IgD-negative memory B cell (primary cell): ENCODE data around the gene SH3BP5. TPM values are rescaled to one million over a fixed set of nuclear protein-coding genes. Genes with fewer than 3 reads are reported as not detected.

Experiments used
- H3K27ac Mint-ChIP-seq, 3 donors: one replicate each; pipeline ENCODE4 v1.8.0; 2020 to 2022; ENCODE audit warnings: mild to moderate bottlenecking in 3 of 3, mixed read lengths in 3 of 3, moderate library complexity in 1 of 3
- H3K27me3 Mint-ChIP-seq: one replicate; pipeline ENCODE4 v1.8.0; 2021; ENCODE audit warnings: mixed read lengths
- H3K36me3 Mint-ChIP-seq: one replicate; pipeline ENCODE4 v1.8.0; 2020; ENCODE audit warnings: mild to moderate bottlenecking, mixed read lengths
- H3K4me1 Mint-ChIP-seq, 3 donors: one replicate each; pipeline ENCODE4 v1.8.0; 2020 to 2022; ENCODE audit warnings: mixed read lengths in 3 of 3, mild to moderate bottlenecking in 1 of 3
- H3K4me3 Mint-ChIP-seq, 4 donors: one replicate each; pipeline ENCODE4 v1.8.0; 2020 to 2022; ENCODE audit warnings: mild to moderate bottlenecking in 4 of 4, mixed read lengths in 4 of 4, moderate library complexity in 3 of 4
- H3K9me3 Mint-ChIP-seq, 3 donors: one replicate each; pipeline ENCODE4 v1.8.0; 2020 to 2021; ENCODE audit warnings: mixed read lengths in 3 of 3, mild to moderate bottlenecking in 1 of 3
- polyA plus RNA-seq: library from polyadenylated mRNA; unstranded; fragments of 300-500 nt; fragmentation: Illumina TruSeq; gene quantifications from one replicate; pipeline ENCODE4 v1.2.3, GENCODE V29; 2021

The SH3BP5 gene
- polyA plus RNA-seq, 1 donor from 2014 or later = 117 TPM

- H3K4me1 Mint-ChIP-seq = peaks cover 58 to 72% (median 66%) of the 10 kb centered on the region in 3 donors
- H3K27me3 Mint-ChIP-seq = no peaks in the 10 kb centered on the region
- H3K27ac Mint-ChIP-seq = no peak overlapping the region
- H3K4me3 Mint-ChIP-seq = peak overlapping the region in 1 of 4 donors; percentile 25
- peaks cover 20% of the 10 kb centered on the region for H3K36me3 Mint-ChIP-seq
- no peaks in the 10 kb centered on the region for H3K9me3 Mint-ChIP-seq
Observed at GRCh38 chr3:15325228-15325627, 7.2 kb downstream of the SH3BP5 start.

GRCh38 chr3:15324379-15324808 is 8.0 kb downstream of the SH3BP5 start:
- Mint-ChIP-seq H3K9me3 (no peaks in the 10 kb centered on the region), H3K4me3 (peak overlapping the region in 1 of 4 donors; percentile 68), H3K27ac (peak overlapping the region in 2 of 3 donors; percentile 52 to 76), H3K4me1 (peaks cover 59 to 72% (median 67%) of the 10 kb centered on the region in 3 donors), H3K36me3 (peaks cover 16% of the 10 kb centered on the region), H3K27me3 (no peaks in the 10 kb centered on the region)

- peaks cover 54 to 70% (median 59%) of the 10 kb centered on the region in 3 donors for H3K4me1 Mint-ChIP-seq
- no peak overlapping the region for H3K4me3 Mint-ChIP-seq
- no peaks in the 10 kb centered on the region for H3K9me3 Mint-ChIP-seq
- peak overlapping the region in 1 of 3 donors; percentile 76 for H3K27ac Mint-ChIP-seq
- H3K27me3 Mint-ChIP-seq = no peaks in the 10 kb centered on the region
- peaks cover 13% of the 10 kb centered on the region for H3K36me3 Mint-ChIP-seq
Observed at GRCh38 chr3:15323063-15323462, 9.3 kb downstream of the SH3BP5 start.

- Mint-ChIP-seq H3K9me3 (no peaks in the 10 kb centered on the region), H3K27me3 (no peaks in the 10 kb centered on the region), H3K27ac (peak overlapping the region in 1 of 3 donors; percentile 46), H3K4me3 (peak overlapping the region in 1 of 4 donors; percentile 76), H3K4me1 (peaks cover 53 to 73% (median 57%) of the 10 kb centered on the region in 3 donors), H3K36me3 (peaks cover 5% of the 10 kb centered on the region)
Observed at GRCh38 chr3:15321349-15321748, 11.0 kb downstream of the SH3BP5 start.

GRCh38 chr3:15319575-15319974 is 12.8 kb downstream of the SH3BP5 start:
- H3K9me3 Mint-ChIP-seq = no peaks in the 10 kb centered on the region
- peak overlapping the region in 2 of 4 donors; percentile 52 to 73 for H3K4me3 Mint-ChIP-seq
- no peaks in the 10 kb centered on the region for H3K27me3 Mint-ChIP-seq
- peak overlapping the region in 2 of 3 donors; percentile 32 to 54 for H3K27ac Mint-ChIP-seq
- H3K4me1 Mint-ChIP-seq = peaks cover 57 to 74% (median 69%) of the 10 kb centered on the region in 3 donors
- peaks cover 6% of the 10 kb centered on the region for H3K36me3 Mint-ChIP-seq

GRCh38 chr3:15319136-15319535 is 13.2 kb downstream of the SH3BP5 start:
- Mint-ChIP-seq H3K9me3 (no peaks in the 10 kb centered on the region), H3K4me3 (peak overlapping the region in 2 of 4 donors; percentile 52 to 73), H3K36me3 (peaks cover 10% of the 10 kb centered on the region), H3K27ac (peak overlapping the region in 1 of 3 donors; percentile 32), H3K4me1 (peaks cover 61 to 74% (median 69%) of the 10 kb centered on the region in 3 donors), H3K27me3 (no peaks in the 10 kb centered on the region)

GRCh38 chr3:15318661-15319060 is 13.7 kb downstream of the SH3BP5 start:
- Mint-ChIP-seq H3K4me1 (peaks cover 59 to 71% (median 65%) of the 10 kb centered on the region in 3 donors), H3K36me3 (peaks cover 11% of the 10 kb centered on the region), H3K27me3 (no peaks in the 10 kb centered on the region), H3K9me3 (no peaks in the 10 kb centered on the region), H3K4me3 (peak overlapping the region in 1 of 4 donors; percentile 22), H3K27ac (peak overlapping the region in 1 of 3 donors; percentile 25)

- Mint-ChIP-seq H3K27ac (peak overlapping the region; percentile 89 to 94 (median 91)), H3K27me3 (no peaks in the 10 kb centered on the region), H3K36me3 (peaks cover 13% of the 10 kb centered on the region), H3K9me3 (no peaks in the 10 kb centered on the region), H3K4me1 (peaks cover 60 to 76% (median 71%) of the 10 kb centered on the region in 3 donors), H3K4me3 (peak overlapping the region; percentile 53 to 91 (median 72))
Observed at GRCh38 chr3:15316998-15317435, 15.4 kb downstream of the SH3BP5 start.

GRCh38 chr3:15315003-15315402 is 17.4 kb downstream of the SH3BP5 start:
- Mint-ChIP-seq H3K27ac (peak overlapping the region in 2 of 3 donors; percentile 91 to 94), H3K36me3 (peaks cover 10% of the 10 kb centered on the region), H3K4me3 (peak overlapping the region in 2 of 4 donors; percentile 74 to 83), H3K4me1 (peaks cover 57 to 73% (median 67%) of the 10 kb centered on the region in 3 donors), H3K9me3 (no peaks in the 10 kb centered on the region), H3K27me3 (no peaks in the 10 kb centered on the region)

GRCh38 chr3:15314276-15314675 is 18.1 kb downstream of the SH3BP5 start:
- Mint-ChIP-seq H3K36me3 (peaks cover 10% of the 10 kb centered on the region), H3K27ac (peak overlapping the region; percentile 8 to 91 (median 79)), H3K4me3 (peak overlapping the region in 2 of 4 donors; percentile 33 to 84), H3K4me1 (peaks cover 56 to 73% (median 65%) of the 10 kb centered on the region in 3 donors), H3K9me3 (no peaks in the 10 kb centered on the region), H3K27me3 (no peaks in the 10 kb centered on the region)

- peak overlapping the region in 1 of 4 donors; percentile 84 for H3K4me3 Mint-ChIP-seq
- peaks cover 60 to 75% (median 66%) of the 10 kb centered on the region in 3 donors for H3K4me1 Mint-ChIP-seq
Observed at GRCh38 chr3:15313461-15313860, 18.9 kb downstream of the SH3BP5 start.

GRCh38 chr3:15312550-15312949 is 19.8 kb downstream of the SH3BP5 start:
- Mint-ChIP-seq H3K27me3 (no peaks in the 10 kb centered on the region), H3K4me3 (peak overlapping the region in 1 of 4 donors; percentile 71), H3K27ac (peak overlapping the region in 1 of 3 donors; percentile 23), H3K9me3 (no peaks in the 10 kb centered on the region), H3K36me3 (peaks cover 11% of the 10 kb centered on the region), H3K4me1 (peaks cover 66 to 75% (median 74%) of the 10 kb centered on the region in 3 donors)

More at GRCh38 chr3:15313461-15313860, 18.9 kb downstream of the SH3BP5 start:
- no peaks in the 10 kb centered on the region for H3K9me3 Mint-ChIP-seq
- H3K27ac Mint-ChIP-seq = no peak overlapping the region
- H3K27me3 Mint-ChIP-seq = no peaks in the 10 kb centered on the region
- peaks cover 11% of the 10 kb centered on the region for H3K36me3 Mint-ChIP-seq

- Mint-ChIP-seq H3K4me3 (peak overlapping the region in 2 of 4 donors; percentile 70 to 77), H3K27me3 (peaks cover 2% of the 10 kb centered on the region), H3K36me3 (peaks cover 12% of the 10 kb centered on the region), H3K4me1 (peaks cover 64 to 66% (median 65%) of the 10 kb centered on the region in 3 donors), H3K9me3 (no peaks in the 10 kb centered on the region), H3K27ac (peak overlapping the region; percentile 11 to 64 (median 28))
Observed at GRCh38 chr3:15310491-15311370, 21.7 kb downstream of the SH3BP5 start.

GRCh38 chr3:15309662-15310335 is 22.6 kb downstream of the SH3BP5 start:
- H3K36me3 Mint-ChIP-seq = peaks cover 15% of the 10 kb centered on the region

More at GRCh38 chr3:15309662-15310335, 22.6 kb downstream of the SH3BP5 start:
- Mint-ChIP-seq H3K27me3 (peaks cover 2% of the 10 kb centered on the region), H3K27ac (peak overlapping the region; percentile 11 to 64 (median 51)), H3K9me3 (no peaks in the 10 kb centered on the region), H3K4me1 (peaks cover 63 to 66% (median 64%) of the 10 kb centered on the region in 3 donors), H3K4me3 (peak overlapping the region in 2 of 4 donors; percentile 70 to 77)
